ENCODE measurements around the gene SH2D6. TPM values are rescaled to one million over a fixed set of nuclear protein-coding genes. Genes with fewer than 3 reads are reported as not detected.

SH2D6 gene
- total and polyA plus RNA-seq, 9 of the 15 experiments (the other 6 are each of a cell fraction or from before 2014, with no cell fraction given), result 0.07 to 0.76 (median 0.33) TPM; not detected in 2

- no peak for TF ChIP-seq E2F8 (IDR thresholded peaks at IDR 0.05; ENCODE audit: low read depth, partially characterized antibody)
- TF ChIP-seq UBTF (IDR thresholded peaks at IDR 0.05; ENCODE audit: borderline replicate concordance in 1 of 2, low read depth in 2 of 2, low read length in 2 of 2), result peak in 1 of 2 experiments; percentile 51; a peak in 1 of 4 replicates
- TF ChIP-seq SMAD1 (IDR thresholded peaks at IDR 0.05; ENCODE audit: low read depth, low read length, partially characterized antibody), result no peak
- TF ChIP-seq SUPT5H (IDR thresholded peaks at IDR 0.05), result no peak
- no peak for TF ChIP-seq JUNB (CRISPR knock-in tag; conservative IDR thresholded peaks at IDR 0.05)
- peak; percentile 57 for TF ChIP-seq ELF2 (CRISPR knock-in tag; IDR thresholded peaks at IDR 0.05)
- no peak for TF ChIP-seq KAT2B (IDR thresholded peaks at IDR 0.05; ENCODE audit: low read depth, low read length)
- no peak for TF ChIP-seq HDAC2 (IDR thresholded peaks at IDR 0.05)
- no peak for TF ChIP-seq ZNF146 (CRISPR knock-in tag; IDR thresholded peaks at IDR 0.05; ENCODE audit: unreplicated experiment)
- TF ChIP-seq ZNF444 (CRISPR knock-in tag; IDR thresholded peaks at IDR 0.05), result peak; percentile 66; the same call in 1 of the 2 replicates
- no peak for TF ChIP-seq SREBF1 (IDR thresholded peaks at IDR 0.05; ENCODE audit: borderline replicate concordance, low read depth, low read length)
- 0 out of 2 replicates have a peak, but pooled peaks have one; percentile 16 for TF ChIP-seq ZNF586 (CRISPR knock-in tag; conservative IDR thresholded peaks at IDR 0.05)
- peak; percentile 91 for TF ChIP-seq ZFP91 (CRISPR knock-in tag; IDR thresholded peaks at IDR 0.05)
- peak in 1 of 2 experiments; percentile 39; a peak in 1 of 4 replicates for TF ChIP-seq TEAD1 (CRISPR knock-in tag; IDR thresholded peaks at IDR 0.05)
- peak; percentile 90 for TF ChIP-seq PKNOX1 (IDR thresholded peaks at IDR 0.05)
- no peak for TF ChIP-seq SLC30A9 (CRISPR knock-in tag; IDR thresholded peaks at IDR 0.05)
- no peak for TF ChIP-seq POLR3A (IDR thresholded peaks at IDR 0.05; ENCODE audit: borderline replicate concordance, extremely low read depth, insufficient read depth, insufficient read length)
Measured at GRCh38 chr2:85420536-85421259, 2.2 kb downstream of the SH2D6 start (continued).

All from K562 (cell line).